ENCODE data around the gene TMEM100. TPM values are rescaled to one million over a fixed set of nuclear protein-coding genes. Genes with fewer than 3 reads are reported as not detected.
"Not testable (repeated sequence)": the region's sequence is repeated elsewhere in the genome, so short reads cannot be mapped to it uniquely, and the experiment has no call there.

The TMEM100 gene
- total RNA-seq, 1 donor, result not detected

DNA sequence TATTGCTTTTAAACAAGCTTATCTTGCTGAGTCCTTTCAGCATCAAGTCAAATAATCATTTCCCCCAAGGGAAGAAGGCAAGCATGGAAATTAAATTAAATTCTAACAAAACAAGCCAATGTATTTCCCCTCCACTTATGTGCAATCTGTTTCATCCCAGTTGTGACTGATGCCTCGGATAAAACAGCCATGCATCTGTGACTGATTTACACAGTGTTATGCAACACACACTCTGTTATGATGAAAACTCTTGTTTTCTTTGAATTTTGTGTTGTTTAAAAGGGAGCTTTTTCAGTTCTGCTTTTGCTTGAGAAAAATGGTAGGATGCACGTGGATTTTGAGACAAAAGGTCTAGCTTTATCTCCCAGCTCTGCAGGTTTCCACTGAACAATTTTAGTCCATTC is 32.6 kb downstream of the TMEM100 start:
- no peak for DNase-seq (ENCODE audit: low read depth in 2 of 3, low spot score in 2 of 3)

DNA sequence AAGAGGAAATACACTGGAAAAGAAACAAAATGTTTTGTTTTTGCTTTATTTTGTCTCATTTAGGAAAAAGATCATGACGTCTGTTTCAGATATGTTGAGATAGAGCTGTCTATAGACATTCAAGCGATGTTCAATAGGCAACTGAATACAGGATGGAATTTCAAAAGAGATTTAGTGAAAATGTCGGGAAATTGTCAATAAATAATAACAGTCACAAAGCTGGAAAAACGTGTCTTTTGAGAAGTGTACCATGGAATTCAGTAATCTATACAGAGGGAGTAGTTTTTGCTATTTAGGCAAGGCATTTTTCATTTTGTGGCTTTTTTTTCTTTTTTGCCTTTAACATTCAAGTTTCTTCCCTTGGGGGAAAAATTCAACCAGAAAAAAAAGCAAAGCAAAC is 33.0 kb downstream of the TMEM100 start:
- no peak for DNase-seq (ENCODE audit: low read depth in 2 of 3, low spot score in 2 of 3)

DNA sequence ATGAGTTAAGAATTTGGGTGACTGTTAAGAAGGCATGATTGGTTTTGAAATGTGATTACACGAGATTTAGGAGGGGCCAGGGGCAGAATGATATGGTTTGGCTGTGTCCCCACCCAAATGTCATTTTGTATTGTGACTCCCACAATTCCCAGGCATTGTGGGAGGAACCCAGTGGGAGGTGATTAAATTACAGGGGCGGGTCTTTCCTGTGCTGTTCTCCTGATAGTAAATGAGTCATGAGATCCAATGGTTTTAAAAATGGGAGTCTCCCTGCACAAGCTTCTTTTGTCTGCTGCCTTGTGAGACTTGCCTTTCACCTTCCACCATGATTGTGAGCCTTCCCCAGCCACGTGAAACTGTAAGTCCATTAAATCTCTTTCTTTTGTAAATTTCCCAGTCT is 34.6 kb downstream of the TMEM100 start:
- no peak for DNase-seq (ENCODE audit: low read depth in 2 of 3, low spot score in 2 of 3)

DNA sequence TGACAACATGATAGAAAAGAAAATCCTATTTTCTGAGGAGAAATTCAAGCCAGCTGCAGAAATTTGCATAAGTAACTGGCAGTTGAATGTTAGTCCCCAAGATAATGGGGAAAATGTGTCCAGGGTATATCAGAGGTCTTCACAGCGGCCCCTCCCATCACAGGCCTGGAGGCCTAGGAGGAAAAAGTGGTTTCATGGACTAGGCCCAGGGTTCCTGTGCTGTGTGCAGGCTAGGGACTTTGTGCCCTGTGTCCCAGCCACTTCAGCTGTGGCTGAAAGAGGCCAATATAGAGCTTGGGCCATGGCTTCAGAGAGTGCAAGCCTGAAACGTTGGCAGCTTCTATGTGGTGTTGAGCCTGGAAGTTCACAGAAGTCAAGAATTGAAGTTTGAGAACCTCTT is 35.6 kb downstream of the TMEM100 start:
- no peak for DNase-seq (ENCODE audit: low read depth in 2 of 3, low spot score in 2 of 3)

DNA sequence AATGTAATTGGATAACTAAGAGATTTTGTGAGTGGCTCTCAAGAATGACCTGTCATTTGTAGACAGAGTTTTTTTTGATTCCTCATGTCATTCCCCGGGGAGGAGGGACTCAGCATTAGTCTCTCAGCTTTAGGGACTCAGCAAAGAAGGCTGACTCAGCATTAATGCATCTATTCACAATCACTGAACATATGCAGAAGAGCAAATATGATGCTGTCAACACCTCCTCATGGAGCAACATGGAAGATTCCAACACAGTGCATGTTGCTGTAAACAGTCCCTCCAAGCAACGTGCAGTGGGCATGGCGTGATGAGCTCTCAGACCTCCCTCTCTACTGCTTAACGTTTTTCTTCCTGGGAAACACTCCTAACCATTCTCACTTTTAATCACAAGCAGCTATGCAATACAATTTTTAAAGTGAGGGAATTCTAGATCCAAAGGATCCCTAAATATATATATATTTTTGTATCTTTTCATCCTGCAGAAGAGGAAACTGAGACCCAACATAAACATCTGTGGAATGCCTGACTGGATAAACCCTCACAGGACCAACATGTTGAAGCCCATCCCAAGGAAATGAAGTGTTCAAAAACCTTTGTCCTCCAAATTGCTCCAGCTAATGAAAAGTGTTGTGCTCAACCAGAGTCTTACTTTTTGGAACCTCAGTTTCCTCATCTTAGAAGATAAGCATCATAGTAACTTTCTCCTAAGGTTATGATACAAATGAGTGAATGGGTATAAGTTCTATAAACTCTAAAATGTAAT is 38.9 kb downstream of the TMEM100 start:
- DNase-seq (ENCODE audit: low read depth in 2 of 3, low spot score in 2 of 3), result no peak

DNA sequence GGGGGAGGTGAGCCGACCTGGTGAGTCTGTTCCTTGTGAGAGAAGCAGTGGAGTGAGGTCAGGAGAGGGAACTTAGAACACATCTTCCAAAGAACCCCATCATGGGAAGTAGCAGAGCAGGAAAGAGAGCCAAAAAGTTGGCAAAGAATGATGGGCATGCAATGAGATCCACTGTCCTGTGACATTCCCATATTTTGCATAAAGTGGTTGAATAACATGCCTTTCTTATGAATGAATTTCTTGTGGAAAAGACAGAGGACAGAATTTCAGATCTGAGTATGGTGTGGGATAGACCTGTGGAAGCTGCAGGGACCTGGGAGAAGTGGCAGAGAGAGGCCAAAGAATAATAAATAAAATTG is 41.3 kb downstream of the TMEM100 start:
- no peak for DNase-seq (ENCODE audit: low read depth in 2 of 3, low spot score in 2 of 3)

DNA sequence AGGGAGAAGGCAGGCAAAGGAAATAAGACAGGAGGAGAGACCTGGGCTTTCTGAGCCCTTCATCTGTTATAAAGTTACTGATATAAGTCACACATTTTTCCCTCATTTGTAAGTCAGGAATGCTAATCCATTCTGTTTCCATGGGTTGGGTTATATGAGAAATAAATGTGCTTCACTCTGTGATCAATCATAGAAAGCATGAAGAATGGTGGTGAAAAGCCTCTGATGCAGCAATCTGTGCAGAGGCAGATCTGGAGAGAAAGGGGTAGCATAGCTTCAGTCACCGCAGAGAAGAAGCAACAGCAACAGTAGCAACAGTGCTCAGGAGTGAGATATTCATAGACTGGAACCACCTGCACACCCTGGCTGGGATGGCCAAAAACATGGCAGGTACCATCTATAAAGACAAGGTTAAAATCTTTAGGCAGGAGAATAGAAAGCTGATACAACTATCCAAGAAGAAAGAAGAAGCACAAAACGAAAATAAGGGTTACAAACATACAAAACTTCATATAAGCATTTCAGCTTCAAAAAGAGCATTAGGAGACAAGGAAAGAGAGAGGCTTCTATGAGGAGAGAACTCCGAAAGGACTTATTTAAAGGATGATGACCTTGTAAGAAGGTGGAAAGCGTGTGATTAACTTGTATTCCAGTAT is 41.9 kb downstream of the TMEM100 start:
- no peak for DNase-seq (ENCODE audit: low read depth in 2 of 3, low spot score in 2 of 3)

DNA sequence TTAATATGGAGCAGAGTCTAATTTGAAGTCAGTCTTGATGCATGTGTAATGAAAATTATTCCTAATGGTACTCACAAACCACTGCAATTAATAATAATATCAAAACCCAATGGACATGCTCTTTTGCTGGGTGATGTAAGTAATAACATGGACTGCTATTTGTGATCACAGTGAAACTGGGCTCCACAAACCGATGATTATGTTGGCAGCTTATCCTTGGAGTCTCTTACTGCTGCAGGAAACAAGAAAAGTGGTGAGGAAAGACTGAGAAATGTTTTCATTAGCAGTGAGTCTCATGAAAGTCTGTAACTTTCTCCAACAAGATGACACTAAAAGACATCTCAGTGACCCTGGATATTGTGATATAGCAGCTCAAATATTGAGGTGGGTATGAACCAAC is 45.2 kb downstream of the TMEM100 start:
- no peak for DNase-seq (ENCODE audit: low read depth in 2 of 3, low spot score in 2 of 3)

DNA sequence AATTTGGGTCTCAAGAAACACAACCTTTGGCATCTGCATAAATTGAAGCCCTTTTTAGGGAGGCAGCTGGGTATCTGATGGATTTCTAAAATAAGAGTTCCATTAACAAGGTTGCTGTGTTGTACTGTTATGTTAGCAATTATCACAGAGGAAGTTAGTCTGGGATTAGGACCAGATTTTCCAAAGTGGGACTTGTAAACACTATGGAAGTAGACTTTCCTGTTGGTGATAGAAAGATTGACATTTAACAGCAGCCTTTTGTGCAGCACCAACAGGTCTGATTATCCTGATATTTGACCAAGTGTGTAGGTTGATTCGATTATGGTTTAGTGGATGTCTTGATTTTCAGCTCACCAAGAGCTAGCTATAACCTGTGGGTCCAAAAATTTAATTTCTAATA is 46.4 kb downstream of the TMEM100 start:
- DNase-seq (ENCODE audit: low read depth in 2 of 3, low spot score in 2 of 3), result no peak

DNA sequence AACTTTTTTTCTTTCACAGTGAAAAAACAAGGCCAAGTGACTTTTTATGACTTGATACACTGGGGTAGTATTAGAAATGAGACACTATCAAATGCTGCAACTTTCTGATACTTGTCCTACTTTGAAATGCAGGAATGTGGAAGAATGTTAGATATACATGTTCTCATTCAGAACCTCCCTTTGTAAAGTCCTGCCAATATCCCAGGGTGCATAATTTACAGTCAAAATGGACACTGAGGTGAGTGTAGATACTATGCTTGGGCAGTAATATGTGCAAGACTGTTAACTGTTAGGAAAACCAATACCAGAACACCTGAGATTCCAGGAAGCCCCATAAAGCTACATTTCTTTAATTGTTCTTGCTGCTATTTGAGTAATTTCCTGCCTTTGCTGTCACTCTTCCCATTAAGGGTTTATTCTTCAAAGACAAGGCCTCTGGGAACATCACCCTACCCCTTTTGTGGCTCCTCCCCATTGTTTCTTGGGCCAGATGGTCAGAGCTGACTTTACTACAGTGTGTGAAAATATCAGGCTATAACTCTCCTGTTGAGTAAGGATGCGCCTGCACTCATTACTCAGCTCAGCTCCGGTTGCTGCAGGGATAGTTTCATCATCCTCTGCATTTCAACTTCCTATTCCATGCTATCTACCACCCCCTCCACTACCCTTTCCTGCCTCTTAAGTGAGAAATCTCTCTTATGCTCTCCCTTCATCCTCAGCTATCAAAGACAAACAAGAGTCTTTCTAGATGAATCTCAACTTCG is 48.7 kb downstream of the TMEM100 start:
- DNase-seq (ENCODE audit: low read depth in 2 of 3, low spot score in 2 of 3), result no peak

DNA sequence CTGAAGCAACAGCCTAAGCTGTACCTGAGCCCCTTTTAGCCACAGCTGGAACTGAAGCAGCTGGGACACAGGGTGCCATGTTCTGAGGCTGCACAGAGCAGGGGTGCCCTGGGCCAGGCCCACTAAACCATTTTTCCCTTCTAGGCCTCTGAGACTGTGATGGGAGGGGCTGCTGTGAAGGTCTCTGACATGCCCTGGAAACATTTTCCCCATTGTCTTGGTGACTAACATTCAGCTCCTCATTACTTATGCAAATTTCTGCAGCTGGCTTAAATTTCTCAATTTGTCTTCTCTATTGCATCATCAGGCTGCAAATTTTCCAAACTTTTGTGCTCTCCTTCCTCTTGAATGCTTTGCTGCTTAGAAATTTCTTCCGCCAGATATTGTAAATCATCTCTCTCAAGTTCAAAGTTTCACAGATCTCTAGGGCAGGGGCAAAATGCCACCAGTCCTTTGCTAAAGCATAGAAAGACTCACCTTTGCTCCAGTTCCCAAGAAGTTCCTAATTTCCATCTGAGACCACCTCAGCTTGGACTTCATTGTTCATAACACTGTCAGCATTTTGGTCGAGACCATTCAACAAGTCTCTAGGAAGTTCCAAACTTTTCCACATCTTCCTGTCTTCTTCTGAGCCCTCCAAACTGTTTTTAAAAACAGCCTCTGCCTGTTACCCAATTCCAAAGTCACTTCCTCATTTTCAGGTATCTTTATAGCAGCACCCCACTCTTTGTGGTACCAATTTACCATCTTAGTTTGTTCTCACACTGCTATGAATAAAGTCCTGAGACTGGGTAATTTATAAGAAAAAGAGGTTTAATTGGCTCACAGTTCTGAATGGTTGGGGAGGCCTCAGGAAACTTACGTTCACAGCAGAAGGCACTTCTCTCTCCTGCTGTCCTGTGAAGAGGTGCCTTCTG is 49.8 kb downstream of the TMEM100 start:
- DNase-seq (ENCODE audit: low read depth in 2 of 3, low spot score in 2 of 3), result no peak

DNA sequence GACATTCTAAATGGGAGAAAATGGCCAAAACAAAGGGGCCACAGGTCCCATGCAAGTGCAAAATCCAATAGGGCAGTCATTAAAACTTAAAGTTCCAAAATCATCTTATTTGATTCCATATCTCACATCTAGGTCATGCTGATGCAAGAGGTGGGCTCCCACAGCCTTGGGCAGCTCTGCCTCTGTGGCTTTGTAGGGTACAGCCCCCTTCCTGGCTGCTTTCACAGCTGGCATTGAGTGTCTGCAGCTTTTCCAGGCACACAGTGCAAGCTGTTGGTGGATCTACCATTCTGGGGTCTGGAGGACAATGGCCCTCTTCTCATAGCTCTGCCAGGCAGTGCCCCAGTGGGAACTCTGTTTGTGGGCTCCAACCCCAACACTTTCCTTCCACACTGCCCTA is 50.7 kb downstream of the TMEM100 start:
- DNase-seq (ENCODE audit: low read depth in 2 of 3, low spot score in 2 of 3), result not testable (repeated sequence)

Other genes starting within 250 kb of the TMEM100 start
- gene SMIM36, start 211.4 kb downstream of the TMEM100 start, total RNA-seq, result under 0.01 TPM
- gene PCTP, start 28.2 kb upstream of the TMEM100 start, total RNA-seq, result 18.6 TPM